HEK293 (cell line): ENCODE results near the gene TLE1.
A peak's percentile ranks its signal among the peaks of the same experiment; 100 is the strongest.

ENCODE experiments used
- CTCF ChIA-PET: fragments of 350-600 bp; formaldehyde crosslinking; extraction: SDS; loops from one replicate; lab custom pipeline; 2021; ENCODE audit warnings: antibody characterized with exemption; lab: Yijun Ruan, JAX
- POLR2A ChIA-PET: fragments of 300-600 bp; formaldehyde crosslinking; extraction: SDS; loops from one replicate; lab custom pipeline; 2020; ENCODE audit warnings: antibody characterized with exemption, inconsistent platforms; lab: Yijun Ruan, JAX
- H3K27ac ChIP-seq: fragments of 200-500 bp; sonication (Bioruptor generic); 2 replicates; pipeline ENCODE4 v1.5.1; 2014; ENCODE audit warnings: low read depth, low read length, control low read depth, inconsistent platforms; ENCODE audit errors: extremely low read depth
- H3K36me3 ChIP-seq, 2 experiments: fragments of 200-500 bp in 1 of 2; sonication (Bioruptor generic) in 1 of 2; 1 replicate in 1 of 2; 2 replicates in 1 of 2; pipeline ENCODE4 v1.5.1; 2014 to 2017; ENCODE audit warnings: inconsistent platforms in 2 of 2, low read length in 2 of 2; ENCODE audit not compliant: control insufficient read depth in 2 of 2, insufficient read depth in 1 of 2
- H3K4me1 ChIP-seq: fragments of 200-500 bp; sonication (Bioruptor generic); 2 replicates; pipeline ENCODE4 v1.5.1; 2014; ENCODE audit warnings: mild to moderate bottlenecking, low read length, inconsistent platforms; ENCODE audit not compliant: control insufficient read depth, insufficient read depth
- H3K4me3 ChIP-seq: 2 replicates; pipeline ENCODE4 v1.5.1; 2011; ENCODE audit warnings: low read depth, mild to moderate bottlenecking, control low read depth, low read length, moderate library complexity
- H3K9me3 ChIP-seq: fragments of 200-500 bp; sonication (Bioruptor generic); 2 replicates; pipeline ENCODE4 v1.5.1; 2014; ENCODE audit warnings: low read depth, low read length, inconsistent platforms; ENCODE audit not compliant: control insufficient read depth, insufficient read depth
- KLF17 ChIP-seq: fragments of 450-650 bp; formaldehyde crosslinking; IDR thresholded peaks from 2 replicates; pipeline ENCODE4 v1.5.1; 2016; ENCODE audit warnings: missing biosample characterization, missing genetic modification characterization
- PRDM10 ChIP-seq: fragments of 450-650 bp; formaldehyde crosslinking; IDR thresholded peaks from 2 replicates; pipeline ENCODE4 v1.5.1; 2016; ENCODE audit warnings: missing biosample characterization, missing genetic modification characterization
- PRDM6 ChIP-seq: fragments of 450-650 bp; formaldehyde crosslinking; IDR thresholded peaks from 2 replicates; pipeline ENCODE4 v1.5.1; 2017; ENCODE audit warnings: missing biosample characterization, missing genetic modification characterization
- RBAK ChIP-seq: fragments of 450-650 bp; formaldehyde crosslinking; IDR thresholded peaks from 2 replicates; pipeline ENCODE4 v1.5.1; 2016; ENCODE audit warnings: missing biosample characterization, missing genetic modification characterization
- ZBTB11 ChIP-seq: fragments of 450-650 bp; formaldehyde crosslinking; conservative IDR thresholded peaks from 2 replicates; pipeline ENCODE4 v1.5.1; 2016; ENCODE audit warnings: low read depth, missing biosample characterization, missing genetic modification characterization
- ZNF138 ChIP-seq: fragments of 450-650 bp; formaldehyde crosslinking; IDR thresholded peaks from 2 replicates; pipeline ENCODE4 v1.5.1; 2016; ENCODE audit warnings: missing biosample characterization, missing genetic modification characterization, borderline replicate concordance
- ZNF223 ChIP-seq: fragments of 450-650 bp; formaldehyde crosslinking; IDR thresholded peaks from 2 replicates; pipeline ENCODE4 v1.5.1; 2016; ENCODE audit warnings: missing biosample characterization, missing genetic modification characterization
- ZNF449 ChIP-seq: fragments of 450-650 bp; formaldehyde crosslinking; IDR thresholded peaks from 2 replicates; pipeline ENCODE4 v1.5.1; 2017; ENCODE audit warnings: missing biosample characterization, mild to moderate bottlenecking, missing genetic modification characterization, moderate library complexity
- ZNF530 ChIP-seq: fragments of 450-650 bp; formaldehyde crosslinking; IDR thresholded peaks from 2 replicates; pipeline ENCODE4 v1.5.1; 2016; ENCODE audit warnings: low read depth, missing biosample characterization, missing genetic modification characterization
- ZNF623 ChIP-seq: fragments of 450-650 bp; formaldehyde crosslinking; IDR thresholded peaks from 2 replicates; pipeline ENCODE4 v1.5.1; 2016; ENCODE audit warnings: missing biosample characterization, missing genetic modification characterization
- ZNF645 ChIP-seq: fragments of 450-650 bp; formaldehyde crosslinking; IDR thresholded peaks from 2 replicates; pipeline ENCODE4; 2016; ENCODE audit warnings: missing biosample characterization, missing genetic modification characterization

Gene TLE1

GRCh38 chr9:81722277-81722676 lies 32.9 kb upstream of the TLE1 start:
- POLR2A ChIA-PET = no interaction called here
- Histone ChIP-seq H3K36me3 (no peaks in the 10 kb centered on the region), H3K27ac (no peak overlapping the region), H3K4me3 (no peak overlapping the region), H3K4me1 (peaks cover 12% of the 10 kb centered on the region), H3K9me3 (no peaks in the 10 kb centered on the region)
- no peak for TF ChIP-seq ZNF530 (tag by site-specific recombination)
- TF ChIP-seq ZBTB11 (tag by site-specific recombination) = no peak
- TF ChIP-seq ZNF645 (tag by site-specific recombination) = no peak
- TF ChIP-seq RBAK (tag by site-specific recombination) = no peak
- TF ChIP-seq ZNF138 = no peak
- no peak for TF ChIP-seq KLF17
- TF ChIP-seq PRDM10 = no peak
- CTCF ChIA-PET = interaction anchor here (0.6 kb wide), 1 partner anchor 1204 kb away, joined by 7 read pairs; no protein-coding TSS in a partner anchor

- ChIA-PET CTCF (no interaction called here), POLR2A (no interaction called here)
- TF ChIP-seq PRDM6 (0 out of 2 replicates have a peak, but pooled peaks have one; percentile 16), ZNF449 (no peak), ZNF223 (tag by site-specific recombination) (no peak), ZNF623 (tag by site-specific recombination) (0 out of 2 replicates have a peak, but pooled peaks have one; percentile 23)
- Histone ChIP-seq H3K36me3 (no peaks in the 10 kb centered on the region), H3K9me3 (no peaks in the 10 kb centered on the region), H3K27ac (no peak overlapping the region), H3K4me3 (no peak overlapping the region), H3K4me1 (peaks cover 16% of the 10 kb centered on the region)
Measured at GRCh38 chr9:81720450-81721086, 31.2 kb upstream of the TLE1 start.
